Endothelial cell of umbilical vein (primary cell): Measurements from ENCODE around the gene ARID1B. TPM values are rescaled to one million over a fixed set of nuclear protein-coding genes. Genes with fewer than 3 reads are reported as not detected.
A peak's percentile ranks its signal among the peaks of the same experiment; 100 is the strongest.

Experiments used
- BruUV-seq: library from RNA; stranded (reverse); fragments of 400-500 nt; replicated peaks from 2 replicates; lab custom pipeline; 2021; lab: Mats Ljungman, UMichigan
- CTCF ChIA-PET: fragments of 300-600, 350-600 bp; sonication (Branson Sonifier 250); formaldehyde crosslinking; loops from one replicate; lab custom pipeline; 2021; ENCODE audit warnings: antibody characterized with exemption, inconsistent platforms; lab: Charles Lee
- POLR2A ChIA-PET: fragments of 300-600, 350-600 bp; sonication (Branson Sonifier 250); formaldehyde crosslinking; loops from one replicate; lab custom pipeline; 2021; ENCODE audit warnings: antibody characterized with exemption, inconsistent platforms; lab: Charles Lee
- DNase-seq: peaks from one replicate; pipeline ENCODE4 v3.0.0-alpha.2; 2011; ENCODE audit warnings: low read depth, low spot score
- FAIRE-seq: peaks from 2 replicates; lab custom pipeline; 2011; peaks lifted over from hg19 to GRCh38; lab: Jason Lieb, UNC
- H2AFZ ChIP-seq: 2 replicates; pipeline ENCODE4 v1.6.0; 2012; ENCODE audit warnings: low read depth, low read length, control low read depth, inconsistent platforms
- H3K27ac ChIP-seq: 2 replicates; pipeline ENCODE4 v1.5.1; 2011; ENCODE audit warnings: low read depth, mild to moderate bottlenecking, control low read depth, low read length, moderate library complexity; ENCODE audit not compliant: insufficient read depth
- H3K27me3 ChIP-seq, 2 experiments: 2 replicates each; pipeline versions ENCODE4 v1.6.0 to v1.6.1; 2011; ENCODE audit warnings: low read length in 2 of 2, mixed read lengths in 1 of 2; ENCODE audit not compliant: control insufficient read depth in 2 of 2, insufficient read depth in 2 of 2
- H3K36me3 ChIP-seq, 2 experiments: 2 replicates in 1 of 2; 3 replicates in 1 of 2; pipeline ENCODE4 v1.5.1; 2011; ENCODE audit warnings: low read length in 2 of 2, mild to moderate bottlenecking in 1 of 2, moderate library complexity in 1 of 2; ENCODE audit not compliant: control insufficient read depth in 2 of 2, insufficient read depth in 2 of 2; ENCODE audit errors: extremely low read depth in 1 of 2
- H3K4me1 ChIP-seq: 3 replicates; pipeline ENCODE4 v1.5.1; 2011; ENCODE audit warnings: mild to moderate bottlenecking, low read length; ENCODE audit not compliant: control insufficient read depth, insufficient read depth; ENCODE audit errors: extremely low read depth
- H3K4me2 ChIP-seq: 2 replicates; pipeline ENCODE4 v1.6.1; 2011; ENCODE audit warnings: low read length, control low read depth, mixed read lengths; ENCODE audit not compliant: insufficient read depth
- H3K4me3 ChIP-seq, 3 experiments: fragments of 200-600 bp in 1 of 3; sonication (generic), shearing (Covaris generic) in 1 of 3; replicated peaks in 1 of 3; 2 replicates each; pipeline ENCODE4 v1.5.1; 2011 to 2016; ENCODE audit warnings: control low read depth in 3 of 3, low read length in 3 of 3, mild to moderate bottlenecking in 2 of 3, inconsistent platforms in 1 of 3, low read depth in 1 of 3, moderate library complexity in 1 of 3; ENCODE audit not compliant: insufficient read depth in 1 of 3
- H3K79me2 ChIP-seq: 2 replicates; pipeline ENCODE4 v1.6.0; 2012; ENCODE audit warnings: low read length, inconsistent platforms; ENCODE audit not compliant: control insufficient read depth, insufficient read depth
- H3K9ac ChIP-seq: replicated peaks from 2 replicates; pipeline ENCODE3; 2011; ENCODE audit warnings: low read length, control low read depth; ENCODE audit not compliant: insufficient read depth; ENCODE audit errors: extremely low read depth
- H3K9me1 ChIP-seq: replicated peaks from 3 replicates; pipeline ENCODE4 v1.6.0; 2011; ENCODE audit warnings: mild to moderate bottlenecking, low read length; ENCODE audit not compliant: control insufficient read depth, insufficient read depth; ENCODE audit errors: extremely low read depth
- H3K9me3 ChIP-seq: replicated peaks from 2 replicates; pipeline ENCODE4 v1.5.1; 2012; ENCODE audit warnings: low read length, inconsistent platforms; ENCODE audit not compliant: control insufficient read depth, insufficient read depth
- H4K20me1 ChIP-seq: replicated peaks from 2 replicates; pipeline ENCODE3; 2011; ENCODE audit warnings: mild to moderate bottlenecking, low read length; ENCODE audit not compliant: control insufficient read depth, insufficient read depth; ENCODE audit errors: extremely low read depth
- CTCF ChIP-seq, 2 donors: IDR thresholded peaks; 1 replicate in 1 of 2; 2 replicates in 1 of 2; pipeline ENCODE4 v1.5.1; 2011; ENCODE audit warnings: low read length in 2 of 2, mild to moderate bottlenecking in 2 of 2, moderate library complexity in 2 of 2, control low read depth in 1 of 2, inconsistent platforms in 1 of 2, low read depth in 1 of 2; ENCODE audit not compliant: insufficient read depth in 1 of 2; ENCODE audit errors: extremely low read depth in 1 of 2
- EZH2 ChIP-seq: IDR thresholded peaks from 2 replicates; pipeline ENCODE4 v1.6.1; 2012; ENCODE audit warnings: borderline replicate concordance, low read depth, mild to moderate bottlenecking, moderate library complexity, low read length, inconsistent platforms; ENCODE audit not compliant: severe bottlenecking
- FOS ChIP-seq: IDR thresholded peaks from 2 replicates; pipeline ENCODE4 v1.6.1; 2011; ENCODE audit warnings: mild to moderate bottlenecking, low read length, moderate library complexity, borderline replicate concordance; ENCODE audit not compliant: insufficient read depth
- GATA2 ChIP-seq: IDR thresholded peaks from 2 replicates; pipeline ENCODE4 v1.7.0; 2011; ENCODE audit warnings: low read depth, mild to moderate bottlenecking, moderate library complexity, mixed read lengths, low read length; ENCODE audit not compliant: insufficient read length, insufficient read depth
- JUN ChIP-seq: IDR thresholded peaks from 2 replicates; pipeline ENCODE4 v1.6.1; 2011; ENCODE audit warnings: borderline replicate concordance, low read depth; ENCODE audit not compliant: insufficient read length, insufficient read depth
- MAX ChIP-seq: IDR thresholded peaks from 2 replicates; pipeline ENCODE4 v1.6.1; 2011; ENCODE audit not compliant: insufficient read depth, insufficient read length
- MYC ChIP-seq: IDR thresholded peaks from one replicate; pipeline ENCODE4 v1.6.1; 2011; ENCODE audit warnings: mild to moderate bottlenecking, low read depth, low read length
- POLR2A ChIP-seq: IDR thresholded peaks from 2 replicates; pipeline ENCODE4 v1.6.1; 2012; ENCODE audit warnings: low read depth, mild to moderate bottlenecking, control low read depth, low read length
- POLR2AphosphoS5 ChIP-seq: IDR thresholded peaks from 2 replicates; pipeline ENCODE4 v1.6.1; 2012; ENCODE audit warnings: low read depth, mild to moderate bottlenecking, control low read depth, low read length, moderate library complexity; ENCODE audit not compliant: insufficient read depth
- dilution Hi-C: fragments of 300-500 bp; cut with MboI; formaldehyde crosslinking; loops from one replicate; pipeline ENCODE4 v1.15.0; 2019; ENCODE audit warnings: low sequenced_read_pairs; ENCODE audit not compliant: extremely low pct_ligation_motif_present
- intact Hi-C: fragments of 100-400 bp; cut with micrococcal nuclease; formaldehyde crosslinking; loops from one replicate; pipeline ENCODE4 v1.10.0; 2022
- polyA plus RNA-seq, 4 experiments: library from polyadenylated mRNA; depleted of rRNA in 3 of 4; stranded (reverse) in 3 of 4; unstranded in 1 of 4; fragments of >200 nt; gene quantifications; 2 replicates each; pipeline versions ENCODE4 v1.2.1 to v1.2.3, GENCODE V29; 2011 to 2012; ENCODE audit warnings: missing spikeins in 1 of 4
- total RNA-seq: library from RNA; stranded (reverse); gene quantifications from 2 replicates; pipeline ENCODE4 v1.2.3, GENCODE V29; 2021

ARID1B gene
- total and polyA plus RNA-seq, 2 donors (not counting 3 experiments of a cell fraction or from before 2014, with no cell fraction given), result 21.8 to 89.5 TPM

- no peak overlapping the region for H3K9ac ChIP-seq
- intact Hi-C loops, result no loop called here
- no peaks in the 10 kb centered on the region for H3K79me2 ChIP-seq
- no peak overlapping the region for H3K4me2 ChIP-seq
- DNase-seq (no peak), FAIRE-seq (no peak)
- H4K20me1 ChIP-seq, result no peaks in the 10 kb centered on the region
- no peak overlapping the region for H2AFZ ChIP-seq
- H3K9me3 ChIP-seq, result peaks cover 2% of the 10 kb centered on the region
- TF ChIP-seq FOS, result no peak
- H3K9me1 ChIP-seq, result no peaks in the 10 kb centered on the region
- no peak overlapping the region for H3K27ac ChIP-seq
- dilution Hi-C loops, result no loop called here
- BruUV-seq, result no TSS peak
- H3K4me1 ChIP-seq, result no peaks in the 10 kb centered on the region
- H3K36me3 ChIP-seq, result no peaks in the 10 kb centered on the region
- peaks cover 24 to 26% of the 10 kb centered on the region in 2 experiments for H3K27me3 ChIP-seq
- CTCF ChIA-PET, result interaction anchor here (1.0 kb wide), 1 partner anchor 14 kb away, joined by 3 read pairs; no protein-coding TSS in a partner anchor
- H3K4me3 ChIP-seq, result no peak overlapping the region
- POLR2A ChIA-PET, result no interaction called here
Observed at GRCh38 chr6:157251586-157252247, 474.5 kb downstream of the ARID1B start.

GRCh38 chr6:157253017-157253416, 475.8 kb downstream of the ARID1B start:
- TF ChIP-seq EZH2 (no peak), POLR2A (no peak), MAX (no peak), POLR2AphosphoS5 (no peak), CTCF (IDR thresholded peaks at IDR 0.05; ENCODE audit: extremely low read depth in 1 of 2, insufficient read depth in 1 of 2, low read depth in 1 of 2, low read length in 2 of 2) (no peak), FOS (no peak), GATA2 (no peak), JUN (no peak), MYC (no peak)
- Histone ChIP-seq H3K4me3 (no peak overlapping the region), H3K27ac (no peak overlapping the region), H4K20me1 (no peaks in the 10 kb centered on the region), H2AFZ (no peak overlapping the region), H3K4me2 (no peak overlapping the region), H3K36me3 (no peaks in the 10 kb centered on the region), H3K9me1 (no peaks in the 10 kb centered on the region), H3K27me3 (peaks cover 26 to 27% of the 10 kb centered on the region in 2 experiments), H3K79me2 (no peaks in the 10 kb centered on the region), H3K9me3 (peaks cover 2% of the 10 kb centered on the region), H3K9ac (no peak overlapping the region), H3K4me1 (no peaks in the 10 kb centered on the region)
- CTCF ChIA-PET, result interaction anchor here (0.6 to 1.3 kb wide), 3 partner anchors 17 to 339 kb away, joined by 3 to 4 read pairs (median 4); no protein-coding TSS in a partner anchor
- dilution Hi-C loops, result no loop called here
- intact Hi-C loops, result no loop called here
- DNase-seq, result peak; percentile 24
- BruUV-seq, result no TSS peak
- POLR2A ChIA-PET, result no interaction called here
- peak; percentile 63 for FAIRE-seq
